IPS DF 6.9 (cell line): ENCODE results near the gene COL23A1.

Source experiments
- DNase-seq: peaks from one replicate; pipeline ENCODE4 v3.0.0-alpha.2; 2013; ENCODE audit warnings: low read depth, low spot score
- H3K27ac ChIP-seq: one replicate; pipeline ENCODE4 v1.5.1; 2013; ENCODE audit warnings: low read length, control low read depth
- H3K27me3 ChIP-seq: 2 replicates; pipeline ENCODE4 v1.6.1; 2013; ENCODE audit warnings: mild to moderate bottlenecking, low read length; ENCODE audit not compliant: control insufficient read depth, insufficient read depth
- H3K36me3 ChIP-seq: 2 replicates; pipeline ENCODE4 v1.6.1; 2013; ENCODE audit warnings: low read length; ENCODE audit not compliant: control insufficient read depth, insufficient read depth
- H3K4me1 ChIP-seq: 2 replicates; pipeline ENCODE4 v1.6.1; 2013; ENCODE audit warnings: low read length; ENCODE audit not compliant: control insufficient read depth, insufficient read depth
- H3K4me3 ChIP-seq: 2 replicates; pipeline ENCODE4 v1.5.1; 2013; ENCODE audit warnings: mild to moderate bottlenecking, low read length
- H3K9me3 ChIP-seq: 2 replicates; pipeline ENCODE4 v1.6.1; 2013; ENCODE audit warnings: low read length, inconsistent platforms; ENCODE audit not compliant: control insufficient read depth, insufficient read depth
- WGBS: extraction: QIAGEN DNeasy Blood & Tissue Kit; methylation state at CpG from one replicate; pipeline ENCODE4 v1.1.7; 2013; ENCODE audit warnings: mixed read lengths, missing lambda C conversion rate; ENCODE audit not compliant: insufficient read length, insufficient coverage; 5-methylcytosine and 5-hydroxymethylcytosine counted together

Gene COL23A1

DNA sequence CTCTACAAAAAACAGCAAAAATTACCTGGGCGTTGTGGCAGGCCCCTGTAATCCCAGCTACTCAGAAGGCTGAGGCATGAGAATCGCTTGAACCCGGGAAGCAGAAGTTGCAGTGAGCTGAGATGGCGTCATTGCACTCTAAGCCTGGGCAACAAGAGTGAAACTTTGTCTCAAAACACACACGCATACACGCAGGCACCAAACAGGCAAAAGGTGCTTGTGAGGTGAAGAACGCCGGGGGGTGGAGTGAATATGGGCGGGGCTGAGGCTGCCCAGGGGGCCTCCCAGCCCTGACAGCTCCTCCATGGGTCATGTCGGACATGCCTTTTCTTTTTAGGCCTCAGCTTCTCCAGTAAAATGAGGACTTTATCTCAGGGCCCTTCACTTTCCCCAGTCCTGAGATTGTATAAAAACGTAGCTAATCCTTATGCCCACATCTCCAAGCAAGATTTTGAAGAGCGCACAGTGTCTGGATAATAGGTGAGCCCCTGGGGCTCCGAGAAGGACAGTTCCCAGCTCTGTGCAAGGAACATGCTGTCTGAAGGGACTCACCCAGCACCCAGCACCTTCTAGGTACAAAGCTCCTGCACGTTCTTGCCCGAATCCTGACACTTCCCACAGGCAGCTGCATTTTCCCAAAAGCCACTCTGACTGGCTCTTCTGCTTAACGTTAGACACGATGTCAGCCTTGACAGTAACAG lies 168.3 kb downstream of the COL23A1 start:
- H3K36me3 ChIP-seq: no peaks in the 10 kb centered on the region
- no peak for DNase-seq
- H3K27me3 ChIP-seq: no peaks in the 10 kb centered on the region
- peaks cover 6% of the 10 kb centered on the region for H3K4me1 ChIP-seq
- no CpG with 5 or more reads among the region's 17 CpGs for WGBS
- no peak overlapping the region for H3K4me3 ChIP-seq
- no peaks in the 10 kb centered on the region for H3K9me3 ChIP-seq
- no peak overlapping the region for H3K27ac ChIP-seq

DNA sequence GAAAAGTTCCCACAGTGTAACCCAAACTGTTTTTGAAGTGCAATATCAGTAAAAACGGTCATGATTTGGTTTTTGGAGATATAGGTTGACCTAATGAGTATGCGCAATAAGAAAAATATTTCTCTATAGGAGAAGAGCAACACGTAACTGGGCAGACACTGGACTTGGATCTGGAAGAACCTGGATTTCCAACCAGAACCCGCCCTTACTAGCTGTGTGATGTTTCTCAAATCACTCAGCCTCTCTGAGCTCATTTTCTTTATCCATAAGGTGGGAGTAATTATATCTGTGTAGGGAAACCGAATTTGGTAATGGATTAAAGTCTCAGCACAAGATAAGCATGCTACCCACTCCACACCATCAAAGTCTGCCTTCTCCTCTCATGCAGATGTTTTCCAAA lies 169.1 kb downstream of the COL23A1 start:
- no peak overlapping the region for H3K27ac ChIP-seq
- no peaks in the 10 kb centered on the region for H3K27me3 ChIP-seq
- DNase-seq: no peak
- no CpG with 5 or more reads among the region's 5 CpGs for WGBS
- no peaks in the 10 kb centered on the region for H3K9me3 ChIP-seq
- no peak overlapping the region for H3K4me3 ChIP-seq
- H3K36me3 ChIP-seq: no peaks in the 10 kb centered on the region
- peaks cover 3% of the 10 kb centered on the region for H3K4me1 ChIP-seq

DNA sequence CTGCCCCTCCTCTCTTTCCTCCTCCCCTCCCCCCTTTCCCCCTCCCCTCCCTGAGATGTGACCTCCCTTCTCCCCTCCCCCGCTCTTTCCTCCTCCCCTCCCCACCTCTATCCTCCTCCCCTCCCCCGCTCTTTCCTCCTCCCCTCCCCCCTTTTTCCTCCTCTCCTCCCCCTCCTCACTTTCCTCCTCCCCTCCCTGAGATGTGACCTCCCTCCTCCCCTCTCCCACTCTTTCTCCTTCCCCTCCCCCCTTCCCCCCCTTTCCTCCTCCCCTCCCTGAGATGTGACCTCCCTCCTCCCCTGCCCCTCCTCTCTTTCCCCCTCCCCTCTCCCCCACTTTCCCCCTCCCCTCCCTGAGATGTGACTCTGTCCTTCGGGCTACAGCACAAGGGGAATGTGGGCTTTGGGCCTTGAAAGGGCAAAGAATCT lies 169.8 kb downstream of the COL23A1 start:
- no CpG with 5 or more reads among the region's 3 CpGs for WGBS
- H3K27me3 ChIP-seq: no peaks in the 10 kb centered on the region
- H3K4me3 ChIP-seq: no peak overlapping the region
- no peaks in the 10 kb centered on the region for H3K36me3 ChIP-seq
- no peaks in the 10 kb centered on the region for H3K9me3 ChIP-seq
- DNase-seq: no peak
- H3K27ac ChIP-seq: no peak overlapping the region
- H3K4me1 ChIP-seq: peaks cover 3% of the 10 kb centered on the region

DNA sequence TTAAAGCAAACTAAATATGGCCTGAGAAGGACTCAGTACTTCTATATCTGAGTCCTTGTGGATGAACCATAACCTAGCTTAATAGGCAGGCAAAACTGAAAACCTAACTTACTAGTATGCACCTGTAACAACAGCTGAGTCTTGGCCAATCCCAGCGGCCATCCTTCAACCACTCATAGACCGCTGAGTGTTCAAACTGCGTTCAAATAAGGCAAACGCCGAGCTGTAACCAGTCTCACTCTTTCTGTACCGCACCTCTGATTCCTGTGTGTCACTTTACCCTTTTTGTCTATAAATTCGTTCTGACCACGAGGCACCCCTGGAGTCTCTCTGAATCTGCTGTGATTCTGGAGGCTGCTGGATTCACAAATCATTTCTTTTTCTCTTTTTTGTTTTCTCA lies 170.5 kb downstream of the COL23A1 start:
- WGBS: no CpG with 5 or more reads among the region's 8 CpGs

DNA sequence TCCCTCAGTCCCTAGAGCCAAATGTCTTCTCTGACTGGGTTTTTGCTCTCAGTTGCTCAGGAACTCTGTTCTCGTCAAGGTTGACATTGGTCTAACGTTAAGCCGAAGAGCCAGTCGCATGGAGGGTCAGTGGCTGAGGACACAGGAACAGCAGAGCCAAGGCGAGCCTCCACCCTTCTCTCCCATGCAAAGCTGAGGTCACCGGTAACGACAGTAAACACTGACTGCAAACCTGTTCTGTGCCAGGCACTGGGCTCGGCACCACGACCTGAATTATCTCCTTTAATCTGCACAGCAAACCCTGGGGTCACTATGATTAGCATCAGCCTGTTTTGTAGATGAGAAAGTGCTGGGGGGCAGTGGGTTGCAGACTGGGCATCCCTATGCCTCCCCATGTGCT lies 171.0 kb downstream of the COL23A1 start:
- no peaks in the 10 kb centered on the region for H3K9me3 ChIP-seq
- H3K4me3 ChIP-seq: no peak overlapping the region
- WGBS: no CpG with 5 or more reads among the region's 9 CpGs
- no peak for DNase-seq
- no peaks in the 10 kb centered on the region for H3K36me3 ChIP-seq
- H3K27me3 ChIP-seq: no peaks in the 10 kb centered on the region
- no peak overlapping the region for H3K27ac ChIP-seq
- H3K4me1 ChIP-seq: peaks cover 3% of the 10 kb centered on the region

More for the DNA sequence above, 170.5 kb downstream of the COL23A1 start:
- no peaks in the 10 kb centered on the region for H3K27me3 ChIP-seq
- H3K4me3 ChIP-seq: no peak overlapping the region
- peaks cover 3% of the 10 kb centered on the region for H3K4me1 ChIP-seq
- no peaks in the 10 kb centered on the region for H3K36me3 ChIP-seq
- H3K27ac ChIP-seq: no peak overlapping the region
- no peak for DNase-seq
- H3K9me3 ChIP-seq: no peaks in the 10 kb centered on the region

DNA sequence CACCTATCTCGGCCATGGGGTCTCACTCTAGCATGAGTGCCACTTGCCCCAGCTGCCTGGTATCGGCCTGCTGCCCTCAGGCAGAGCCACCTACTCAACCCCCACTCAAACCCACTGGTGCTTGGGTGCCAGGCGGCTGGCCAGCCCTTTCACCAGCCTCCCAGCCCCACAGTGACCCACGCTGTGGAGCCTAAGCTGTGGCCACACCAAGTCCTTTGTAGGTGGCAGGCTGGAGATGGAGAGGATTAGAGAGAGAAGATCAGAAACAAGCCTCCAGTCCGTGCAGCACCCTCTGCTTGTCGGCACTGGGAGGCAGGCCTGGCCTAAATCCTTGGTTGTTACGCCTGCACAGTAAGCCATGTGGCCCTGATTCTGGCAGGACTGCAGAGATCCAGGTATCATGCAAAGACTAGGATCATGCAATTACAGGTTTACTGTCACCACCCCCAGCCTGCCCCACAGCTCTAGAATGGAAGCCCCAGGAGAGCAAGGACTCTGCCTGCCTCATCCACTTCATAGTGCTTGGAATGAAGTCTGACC lies 171.7 kb downstream of the COL23A1 start:
- WGBS: no CpG with 5 or more reads among the region's 7 CpGs
- Histone ChIP-seq H3K36me3 (no peaks in the 10 kb centered on the region), H3K4me3 (no peak overlapping the region), H3K4me1 (peaks cover 3% of the 10 kb centered on the region), H3K27ac (no peak overlapping the region), H3K9me3 (no peaks in the 10 kb centered on the region), H3K27me3 (no peaks in the 10 kb centered on the region)
- no peak for DNase-seq

DNA sequence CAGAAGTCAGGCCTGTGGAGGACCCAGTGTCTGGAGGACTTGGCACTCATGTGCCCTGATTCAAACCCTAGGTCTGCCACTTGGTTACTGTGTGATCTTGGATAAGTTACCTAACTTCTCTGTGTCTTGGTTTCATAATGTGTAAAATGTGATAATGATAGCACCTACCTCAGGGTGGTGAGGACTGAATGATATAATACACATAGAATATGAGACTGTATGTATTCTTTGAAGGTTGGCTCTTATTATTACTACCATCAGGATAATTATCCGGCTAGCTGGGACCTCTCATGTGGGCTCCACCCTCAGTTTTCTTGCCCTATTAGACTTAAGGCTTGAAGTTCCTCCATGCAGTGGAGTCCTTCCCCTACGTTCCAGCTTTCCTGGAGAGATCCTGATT lies 172.2 kb downstream of the COL23A1 start:
- Histone ChIP-seq H3K27me3 (no peaks in the 10 kb centered on the region), H3K4me3 (no peak overlapping the region), H3K27ac (no peak overlapping the region)

DNA sequence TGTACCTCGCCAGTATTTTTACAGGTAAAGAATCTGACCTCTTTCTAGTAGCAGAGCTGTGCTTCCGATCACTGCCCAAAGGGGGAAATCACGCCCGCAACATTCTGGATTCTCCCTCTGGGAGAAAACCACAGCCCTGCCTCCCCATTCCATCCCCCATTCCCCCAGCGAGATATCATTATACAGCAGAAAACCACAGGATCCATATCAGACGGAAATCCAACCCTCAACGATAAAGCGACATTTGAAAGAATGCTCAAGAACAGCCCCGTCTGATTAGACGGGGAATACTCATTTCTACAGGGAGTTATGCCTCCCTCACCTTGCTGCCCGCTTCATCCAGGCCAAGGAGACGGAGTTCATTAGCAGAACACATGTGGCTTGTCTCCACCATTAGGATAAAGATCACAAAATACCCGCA lies 172.8 kb downstream of the COL23A1 start:
- H3K4me1 ChIP-seq: peaks cover 3% of the 10 kb centered on the region
- H3K27ac ChIP-seq: no peak overlapping the region
- no peaks in the 10 kb centered on the region for H3K36me3 ChIP-seq
- no peaks in the 10 kb centered on the region for H3K27me3 ChIP-seq
- H3K9me3 ChIP-seq: no peaks in the 10 kb centered on the region
- no CpG with 5 or more reads among the region's 13 CpGs for WGBS
- no peak overlapping the region for H3K4me3 ChIP-seq
- DNase-seq: no peak

More for the DNA sequence above, 172.2 kb downstream of the COL23A1 start:
- no CpG with 5 or more reads among the region's 2 CpGs for WGBS
- Histone ChIP-seq H3K36me3 (no peaks in the 10 kb centered on the region), H3K4me1 (peaks cover 3% of the 10 kb centered on the region), H3K9me3 (no peaks in the 10 kb centered on the region)
- no peak for DNase-seq

DNA sequence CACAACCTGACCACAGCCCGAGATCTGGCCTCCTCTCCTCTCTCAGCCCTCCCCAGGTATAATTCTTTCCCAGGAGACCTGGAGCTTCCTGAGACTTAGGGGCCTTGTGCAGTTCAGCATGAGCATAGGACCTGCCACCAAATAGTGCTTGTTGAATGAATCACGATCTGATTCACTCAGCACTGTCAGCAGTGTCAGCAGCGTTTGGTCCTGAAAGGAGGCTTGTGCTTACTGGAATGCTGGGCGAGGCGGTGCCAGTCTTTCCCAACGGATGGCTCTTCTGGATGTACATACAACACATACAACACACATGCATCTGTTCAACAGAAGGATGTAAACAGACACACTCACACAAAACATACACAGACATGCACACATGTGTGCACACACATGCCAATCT lies 173.3 kb downstream of the COL23A1 start:
- H3K27me3 ChIP-seq: no peaks in the 10 kb centered on the region
- H3K4me3 ChIP-seq: no peak overlapping the region
- WGBS: no CpG with 5 or more reads among the region's 6 CpGs
- H3K9me3 ChIP-seq: no peaks in the 10 kb centered on the region
- no peaks in the 10 kb centered on the region for H3K36me3 ChIP-seq
- peaks cover 3% of the 10 kb centered on the region for H3K4me1 ChIP-seq
- DNase-seq: no peak
- no peak overlapping the region for H3K27ac ChIP-seq

DNA sequence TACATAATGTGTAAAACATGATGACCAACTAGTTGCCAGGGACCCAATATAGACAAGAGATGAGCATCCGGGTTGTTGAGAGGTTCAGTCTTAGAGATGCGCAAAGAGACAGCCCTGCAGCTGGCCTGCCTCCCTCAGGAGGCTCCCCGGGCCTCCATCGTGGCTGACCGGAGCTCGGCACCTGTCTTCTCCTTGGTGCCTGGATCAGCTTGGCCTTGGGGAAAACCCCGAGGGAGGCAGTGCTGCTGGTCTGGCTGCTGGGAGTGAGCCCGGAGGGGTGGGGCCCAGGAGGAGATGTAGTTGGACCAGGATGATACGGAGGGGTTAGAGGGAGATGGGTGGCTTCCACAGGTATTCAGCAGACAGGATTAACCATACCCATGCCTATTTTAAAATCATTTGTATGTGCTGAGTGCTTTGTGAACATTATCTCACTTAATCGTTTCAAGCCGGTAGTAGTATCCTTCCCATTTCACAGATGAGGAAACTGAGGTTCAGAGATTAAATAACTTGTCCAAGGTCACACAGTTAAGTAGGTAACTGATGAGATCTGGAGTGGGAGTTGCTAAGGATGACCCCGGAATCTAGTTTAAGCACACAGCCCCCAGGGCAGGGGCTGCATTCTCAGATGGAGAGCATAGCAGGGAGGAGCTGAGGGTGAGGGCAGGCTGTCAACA lies 173.8 kb downstream of the COL23A1 start:
- Histone ChIP-seq H3K4me1 (peaks cover 3% of the 10 kb centered on the region), H3K27ac (no peak overlapping the region), H3K9me3 (no peaks in the 10 kb centered on the region), H3K27me3 (no peaks in the 10 kb centered on the region), H3K36me3 (no peaks in the 10 kb centered on the region), H3K4me3 (no peak overlapping the region)
- WGBS: no CpG with 5 or more reads among the region's 12 CpGs
- no peak for DNase-seq
